Neural progenitor cell (in vitro differentiated cells): ENCODE results near the gene CBFA2T3. TPM values are rescaled to one million over a fixed set of nuclear protein-coding genes. Genes with fewer than 3 reads are reported as not detected.
A peak's percentile ranks its signal among the peaks of the same experiment; 100 is the strongest.

Experiments
- DNase-seq: peaks from one replicate; pipeline ENCODE4 v3.0.0-alpha.2; 2016; ENCODE audit warnings: low spot score
- H2AFZ ChIP-seq: fragments of 200-600 bp; sonication (generic); replicated peaks from 2 replicates; pipeline ENCODE4 v1.6.1; 2016; ENCODE audit warnings: antibody characterized with exemption
- H3F3A ChIP-seq: fragments of 200-600 bp; sonication (generic); 2 replicates; pipeline ENCODE4 v1.6.1; 2016; ENCODE audit warnings: antibody characterized with exemption, low read depth
- H3K27ac ChIP-seq: fragments of 200-600 bp; sonication (generic); 2 replicates; pipeline ENCODE4 v1.5.1; 2016; ENCODE audit warnings: mild to moderate bottlenecking
- H3K27me3 ChIP-seq: fragments of 200-600 bp; sonication (generic); 2 replicates; pipeline ENCODE4 v1.6.1; 2016; ENCODE audit warnings: mild to moderate bottlenecking, moderate library complexity
- H3K36me3 ChIP-seq: fragments of 200-600 bp; sonication (generic); 2 replicates; pipeline ENCODE4 v1.5.1; 2016
- H3K4me1 ChIP-seq: fragments of 200-600 bp; sonication (generic); 2 replicates; pipeline ENCODE4 v1.6.1; 2016; ENCODE audit warnings: mixed run types
- H3K4me2 ChIP-seq: fragments of 200-600 bp; sonication (generic); 2 replicates; pipeline ENCODE4 v1.6.1; 2016
- H3K4me3 ChIP-seq: fragments of 200-600 bp; sonication (generic); 2 replicates; pipeline ENCODE4 v1.5.1; 2016
- H3K79me2 ChIP-seq: fragments of 200-600 bp; sonication (generic); 2 replicates; pipeline ENCODE4 v1.6.1; 2016; ENCODE audit warnings: low read depth
- H3K9ac ChIP-seq: fragments of 200-600 bp; sonication (generic); 2 replicates; pipeline ENCODE4 v1.6.1; 2016
- H3K9me3 ChIP-seq: fragments of 200-600 bp; sonication (generic); 2 replicates; pipeline ENCODE4 v1.5.1; 2016; ENCODE audit warnings: low read depth
- H4K20me1 ChIP-seq: fragments of 200-600 bp; sonication (generic); 2 replicates; pipeline ENCODE4 v1.6.1; 2016; ENCODE audit warnings: low read depth
- H3K27ac Mint-ChIP-seq: 3 replicates; pipeline ENCODE4 v1.8.0; 2021; ENCODE audit warnings: mixed read lengths
- H3K27me3 Mint-ChIP-seq: 2 replicates; pipeline ENCODE4 v1.8.0; 2022; ENCODE audit warnings: low read depth, mild to moderate bottlenecking, inconsistent platforms, moderate library complexity, mixed read lengths; ENCODE audit not compliant: insufficient read depth
- H3K36me3 Mint-ChIP-seq: 3 replicates; pipeline ENCODE4 v1.8.0; 2021; ENCODE audit warnings: mixed read lengths
- H3K4me1 Mint-ChIP-seq: 3 replicates; pipeline ENCODE4 v1.8.0; 2021; ENCODE audit warnings: mixed read lengths
- H3K4me3 Mint-ChIP-seq: 3 replicates; pipeline ENCODE4 v1.8.0; 2021; ENCODE audit warnings: mild to moderate bottlenecking, moderate library complexity, mixed read lengths
- H3K9me3 Mint-ChIP-seq: 3 replicates; pipeline ENCODE4 v1.8.0; 2020; ENCODE audit warnings: mixed read lengths
- CTCF ChIP-seq: fragments of 200-600 bp; sonication (generic); IDR thresholded peaks from 2 replicates; pipeline ENCODE4 v1.5.1; 2017; ENCODE audit warnings: antibody characterized with exemption, mild to moderate bottlenecking
- EZH2 ChIP-seq: fragments of 200-600 bp; sonication (generic); IDR thresholded peaks from 2 replicates; pipeline ENCODE4 v1.6.1; 2017; ENCODE audit warnings: antibody characterized with exemption, mild to moderate bottlenecking, moderate library complexity
- EZH2phosphoT487 ChIP-seq: fragments of 200-600 bp; sonication (generic); IDR thresholded peaks from 2 replicates; pipeline ENCODE4 v1.6.1; 2017; ENCODE audit warnings: antibody characterized with exemption
- total RNA-seq: library from RNA; depleted of rRNA; stranded (reverse); fragments of >200 nt; gene quantifications from 2 replicates; pipeline ENCODE4 v1.2.3, GENCODE V29; 2015; ENCODE audit warnings: low replicate concordance

CBFA2T3 gene
- total RNA-seq, 1 donor from 2014 or later, result 0.22 TPM

DNA sequence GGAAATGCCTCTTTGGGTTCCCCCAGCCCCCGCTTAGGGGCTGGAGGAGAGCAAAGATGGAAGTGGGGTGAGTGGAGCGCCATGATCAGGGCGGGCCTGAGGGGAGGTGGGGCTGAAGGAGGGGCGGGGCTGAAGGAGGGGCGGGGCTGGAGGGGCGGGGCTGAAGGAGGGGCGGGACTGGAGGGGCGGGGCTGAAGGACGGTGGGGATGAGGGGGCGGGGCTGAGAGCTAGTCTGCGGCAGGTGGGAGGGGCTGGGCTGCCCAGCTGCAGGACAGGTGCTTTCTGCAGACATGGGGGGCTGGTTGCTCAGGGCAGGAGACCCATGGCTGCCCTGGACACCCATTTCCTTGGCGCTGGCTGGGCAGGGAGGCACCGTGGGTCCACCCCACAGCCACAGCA lies 71.4 kb downstream of the CBFA2T3 start:
- peak; percentile 79 for DNase-seq
- H2AFZ ChIP-seq, result no peak overlapping the region
- no peak overlapping the region for H3K4me3 ChIP-seq
- no peaks in the 10 kb centered on the region for H3K36me3 Mint-ChIP-seq
- no peak overlapping the region for H3K4me2 ChIP-seq
- no peaks in the 10 kb centered on the region for H3K27me3 ChIP-seq
- no peaks in the 10 kb centered on the region for H3K79me2 ChIP-seq
- no peak overlapping the region for H3K27ac ChIP-seq
- H3K27me3 Mint-ChIP-seq, result peaks cover 4% of the 10 kb centered on the region
- no peaks in the 10 kb centered on the region for H4K20me1 ChIP-seq
- peaks cover 8% of the 10 kb centered on the region for H3K4me1 ChIP-seq
- H3K4me3 Mint-ChIP-seq, result no peak overlapping the region
- H3K9me3 Mint-ChIP-seq, result no peaks in the 10 kb centered on the region
- TF ChIP-seq CTCF (no peak), EZH2 (no peak), EZH2phosphoT487 (no peak)
- H3F3A ChIP-seq, result no peaks in the 10 kb centered on the region
- no peaks in the 10 kb centered on the region for H3K36me3 ChIP-seq
- peaks cover 13% of the 10 kb centered on the region for H3K4me1 Mint-ChIP-seq
- no peaks in the 10 kb centered on the region for H3K9me3 ChIP-seq
- no peak overlapping the region for H3K9ac ChIP-seq
- no peak overlapping the region for H3K27ac Mint-ChIP-seq

DNA sequence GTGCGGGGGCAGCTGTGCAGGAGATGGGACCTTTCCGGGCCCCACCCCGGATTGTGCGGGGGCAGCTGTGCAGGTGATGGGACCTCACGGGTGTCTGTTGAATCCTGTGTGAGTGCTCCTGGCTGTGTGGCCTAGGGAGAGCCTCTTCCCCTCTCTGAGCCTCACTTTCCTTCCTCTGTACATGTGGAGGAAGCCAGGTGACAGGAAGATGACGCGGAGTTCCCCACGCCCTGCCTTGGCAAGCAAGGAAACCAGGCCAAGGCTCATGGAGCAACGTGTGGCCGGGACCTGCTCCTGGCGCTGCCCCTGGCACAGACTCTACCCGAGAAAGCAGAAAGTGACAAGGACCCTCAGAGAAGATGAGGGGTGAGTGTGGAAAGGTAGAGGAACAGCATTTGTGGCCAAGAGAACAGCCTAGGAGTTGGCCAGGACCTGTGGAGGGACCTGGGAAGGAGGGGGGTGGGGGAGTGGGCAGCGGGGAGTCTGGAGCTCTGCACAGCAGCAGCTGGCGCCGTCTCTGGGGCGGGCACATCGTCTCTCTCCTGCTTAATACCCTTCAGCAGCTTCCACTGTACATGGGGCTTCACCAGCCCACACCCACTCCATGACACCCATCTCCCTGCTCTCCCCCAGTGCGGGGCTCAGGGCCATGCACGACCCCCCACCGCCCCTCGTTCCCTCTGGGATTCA lies 72.2 kb downstream of the CBFA2T3 start:
- H2AFZ ChIP-seq, result no peak overlapping the region
- no peaks in the 10 kb centered on the region for H3K79me2 ChIP-seq
- H3K27me3 ChIP-seq, result no peaks in the 10 kb centered on the region
- TF ChIP-seq EZH2 (no peak), EZH2phosphoT487 (no peak), CTCF (no peak)
- H4K20me1 ChIP-seq, result no peaks in the 10 kb centered on the region
- no peaks in the 10 kb centered on the region for H3K9me3 ChIP-seq
- Mint-ChIP-seq H3K27ac (peak overlapping the region; percentile 46), H3K4me1 (peaks cover 8% of the 10 kb centered on the region), H3K27me3 (peaks cover 4% of the 10 kb centered on the region), H3K9me3 (no peaks in the 10 kb centered on the region), H3K36me3 (no peaks in the 10 kb centered on the region), H3K4me3 (peak overlapping the region; percentile 43)
- no peak overlapping the region for H3K9ac ChIP-seq
- no peaks in the 10 kb centered on the region for H3F3A ChIP-seq
- no peak overlapping the region for H3K4me2 ChIP-seq
- H3K36me3 ChIP-seq, result no peaks in the 10 kb centered on the region
- H3K4me1 ChIP-seq, result peaks cover 8% of the 10 kb centered on the region
- DNase-seq, result no peak
- no peak overlapping the region for H3K4me3 ChIP-seq
- no peak overlapping the region for H3K27ac ChIP-seq

GRCh38 chr16:88903267-88903666 lies 73.7 kb downstream of the CBFA2T3 start:
- H3K79me2 ChIP-seq, result no peaks in the 10 kb centered on the region
- Mint-ChIP-seq H3K9me3 (no peaks in the 10 kb centered on the region), H3K27me3 (peaks cover 4% of the 10 kb centered on the region), H3K4me1 (peaks cover 8% of the 10 kb centered on the region), H3K4me3 (no peak overlapping the region), H3K36me3 (no peaks in the 10 kb centered on the region), H3K27ac (peak overlapping the region; percentile 57)
- H3K9me3 ChIP-seq, result no peaks in the 10 kb centered on the region
- H4K20me1 ChIP-seq, result no peaks in the 10 kb centered on the region
- no peak overlapping the region for H3K27ac ChIP-seq
- no peak overlapping the region for H2AFZ ChIP-seq
- no peaks in the 10 kb centered on the region for H3K27me3 ChIP-seq
- H3F3A ChIP-seq, result no peaks in the 10 kb centered on the region
- H3K4me3 ChIP-seq, result no peak overlapping the region
- H3K4me2 ChIP-seq, result no peak overlapping the region
- H3K9ac ChIP-seq, result no peak overlapping the region
- DNase-seq, result no peak
- H3K36me3 ChIP-seq, result no peaks in the 10 kb centered on the region
- peaks cover 8% of the 10 kb centered on the region for H3K4me1 ChIP-seq
- no peak for TF ChIP-seq EZH2phosphoT487
- no peak for TF ChIP-seq CTCF
- no peak for TF ChIP-seq EZH2
